CD4-positive, alpha-beta T cell treated with Interferon alpha-2 for 1 hour (primary cell): ENCODE data around the gene NECTIN2.
"Not testable (repeated sequence)": the region's sequence is repeated elsewhere in the genome, so short reads cannot be mapped to it uniquely, and the experiment has no call there.

Experiments
- DNase-seq, 2 donors: peaks; one replicate each; pipeline ENCODE4 v3.0.0-alpha.2; 2020 to 2022

Gene NECTIN2

GRCh38 chr19:44817725-44818465 lies 28.2 kb upstream of the NECTIN2 start:
- DNase-seq: no peak

DNA sequence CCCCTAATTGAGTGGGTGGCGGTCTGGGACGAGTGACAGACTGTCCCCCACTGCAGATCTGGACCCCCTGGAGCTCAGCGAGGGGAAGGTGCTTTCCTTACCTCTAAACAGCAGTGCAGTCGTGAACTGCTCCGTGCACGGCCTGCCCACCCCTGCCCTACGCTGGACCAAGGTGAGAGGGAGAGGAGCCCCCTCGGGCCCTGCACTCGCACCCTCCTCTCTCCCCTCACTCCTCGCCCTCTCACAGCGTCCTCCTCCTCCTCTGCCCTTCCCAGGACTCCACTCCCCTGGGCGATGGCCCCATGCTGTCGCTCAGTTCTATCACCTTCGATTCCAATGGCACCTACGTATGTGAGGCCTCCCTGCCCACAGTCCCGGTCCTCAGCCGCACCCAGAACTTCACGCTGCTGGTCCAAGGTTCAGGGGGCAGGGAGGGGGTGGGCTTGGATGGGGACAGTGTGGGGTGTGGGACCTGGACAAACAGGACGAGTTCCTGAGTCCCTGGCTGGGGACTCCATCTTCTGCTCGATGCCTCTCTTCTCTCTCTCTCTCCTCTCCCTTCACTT lies 27.5 kb upstream of the NECTIN2 start:
- DNase-seq: no peak

DNA sequence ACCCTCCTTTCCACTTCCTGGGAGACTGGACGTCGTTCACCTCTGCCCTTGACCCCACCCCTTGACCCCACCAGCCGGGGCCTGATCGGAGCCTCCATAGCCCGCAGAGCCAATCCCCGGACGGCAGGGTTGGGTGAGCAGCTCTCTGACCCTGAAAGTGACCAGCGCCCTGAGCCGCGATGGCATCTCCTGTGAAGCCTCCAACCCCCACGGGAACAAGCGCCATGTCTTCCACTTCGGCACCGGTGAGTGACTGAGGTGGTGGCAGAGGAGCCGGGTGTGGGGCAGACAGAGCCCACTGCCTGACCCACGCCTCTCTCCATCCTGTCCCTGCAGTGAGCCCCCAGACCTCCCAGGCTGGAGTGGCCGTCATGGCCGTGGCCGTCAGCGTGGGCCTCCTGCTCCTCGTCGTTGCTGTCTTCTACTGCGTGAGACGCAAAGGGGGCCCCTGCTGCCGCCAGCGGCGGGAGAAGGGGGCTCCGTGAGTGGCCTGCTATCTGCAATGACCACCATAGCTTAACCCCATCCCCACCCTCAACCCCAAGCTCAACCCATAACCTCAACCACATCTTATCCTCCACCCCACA lies 26.8 kb upstream of the NECTIN2 start:
- no peak for DNase-seq

DNA sequence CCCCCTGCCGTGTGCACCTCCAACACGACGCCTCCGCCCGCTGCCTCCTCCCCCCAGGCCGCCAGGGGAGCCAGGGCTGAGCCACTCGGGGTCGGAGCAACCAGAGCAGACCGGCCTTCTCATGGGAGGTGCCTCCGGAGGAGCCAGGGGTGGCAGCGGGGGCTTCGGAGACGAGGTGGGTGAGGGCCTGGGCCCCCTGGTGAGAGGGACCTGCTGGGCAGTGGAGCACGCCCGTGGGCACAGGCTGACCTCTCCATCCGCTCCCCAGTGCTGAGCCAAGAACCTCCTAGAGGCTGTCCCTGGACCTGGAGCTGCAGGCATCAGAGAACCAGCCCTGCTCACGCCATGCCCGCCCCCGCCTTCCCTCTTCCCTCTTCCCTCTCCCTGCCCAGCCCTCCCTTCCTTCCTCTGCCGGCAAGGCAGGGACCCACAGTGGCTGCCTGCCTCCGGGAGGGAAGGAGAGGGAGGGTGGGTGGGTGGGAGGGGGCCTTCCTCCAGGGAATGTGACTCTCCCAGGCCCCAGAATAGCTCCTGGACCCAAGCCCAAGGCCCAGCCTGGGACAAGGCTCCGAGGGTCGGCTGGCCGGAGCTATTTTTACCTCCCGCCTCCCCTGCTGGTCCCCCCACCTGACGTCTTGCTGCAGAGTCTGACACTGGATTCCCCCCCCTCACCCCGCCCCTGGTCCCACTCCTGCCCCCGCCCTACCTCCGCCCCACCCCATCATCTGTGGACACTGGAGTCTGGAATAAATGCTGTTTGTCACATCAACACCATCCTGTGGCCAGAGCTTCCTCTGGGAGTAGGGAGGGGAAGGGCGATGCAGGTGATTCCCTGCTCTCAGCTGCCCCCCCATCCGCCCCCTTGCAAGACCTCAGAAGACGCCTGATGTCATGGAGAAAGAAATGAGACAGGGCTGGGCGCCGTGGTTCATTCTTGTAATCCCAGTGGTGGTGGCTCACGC lies 25.2 kb upstream of the NECTIN2 start:
- DNase-seq: no peak

DNA sequence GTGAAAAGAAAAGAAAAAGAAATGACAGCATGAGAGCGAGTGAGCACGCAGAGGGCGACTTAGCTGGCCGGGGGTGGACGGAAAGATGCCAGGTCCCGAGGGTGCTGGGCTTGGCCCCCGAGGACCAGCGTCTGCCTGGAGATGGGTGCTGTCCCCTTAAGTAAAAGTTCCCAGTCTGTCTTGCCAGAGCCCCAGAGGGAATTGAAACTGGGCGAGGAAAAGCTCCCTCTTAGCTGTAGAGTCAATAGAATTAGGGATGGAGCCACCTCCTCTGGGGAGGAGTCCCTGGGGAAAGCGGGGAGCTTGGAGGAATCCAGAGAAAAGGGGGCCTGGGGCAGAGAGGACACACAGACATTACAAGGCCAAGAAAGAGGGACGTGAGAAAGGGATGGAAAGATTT lies 23.9 kb upstream of the NECTIN2 start:
- no peak for DNase-seq

DNA sequence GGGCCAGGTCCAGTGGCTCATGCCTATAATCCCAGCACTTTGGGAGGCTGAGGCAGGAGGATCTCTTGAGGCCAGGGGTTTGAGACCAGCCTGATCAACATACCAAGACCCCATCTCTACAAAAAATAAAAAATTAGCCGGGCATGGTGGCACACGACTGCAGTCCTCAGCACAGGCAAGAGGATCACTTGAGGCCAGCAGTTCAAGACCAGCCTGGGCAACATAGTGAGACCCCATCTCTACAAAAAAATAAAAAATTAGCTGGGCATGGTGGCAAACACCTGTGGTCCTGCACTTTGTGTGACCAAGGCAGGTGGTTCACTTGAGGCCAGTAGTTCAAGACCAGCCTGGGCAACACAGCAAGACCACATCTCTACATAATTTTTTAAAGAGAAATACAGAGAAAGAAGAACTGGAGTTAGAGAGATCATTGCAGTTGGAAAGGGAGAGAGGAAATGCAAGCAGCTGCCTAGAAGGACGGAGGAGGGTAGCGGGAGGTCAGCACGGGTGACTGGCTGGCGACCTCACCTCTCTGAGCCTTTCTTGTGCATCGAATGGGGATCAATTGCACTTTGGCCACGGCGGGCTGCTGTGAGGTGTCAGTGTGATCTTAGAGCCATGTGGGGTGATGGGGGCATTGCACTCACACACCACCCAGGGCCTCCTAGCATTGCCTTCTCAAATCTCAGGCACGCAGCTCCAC lies 23.3 kb upstream of the NECTIN2 start:
- no peak for DNase-seq

DNA sequence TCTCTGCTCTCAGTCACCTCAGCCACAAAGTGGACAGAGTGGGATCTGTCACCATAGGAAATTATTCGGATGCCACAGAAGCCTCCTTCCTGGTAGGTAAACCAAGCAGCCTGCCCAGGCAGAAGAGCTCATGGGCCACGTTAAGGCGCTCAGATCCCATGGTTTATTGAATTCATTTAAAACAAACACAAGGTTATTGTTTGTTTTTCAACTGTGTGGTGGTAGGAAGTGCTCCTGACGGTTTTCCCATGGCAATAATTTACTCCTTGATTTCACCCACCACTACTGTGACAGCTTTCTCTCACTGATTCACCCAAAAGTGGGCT lies 22.8 kb upstream of the NECTIN2 start:
- no peak for DNase-seq

DNA sequence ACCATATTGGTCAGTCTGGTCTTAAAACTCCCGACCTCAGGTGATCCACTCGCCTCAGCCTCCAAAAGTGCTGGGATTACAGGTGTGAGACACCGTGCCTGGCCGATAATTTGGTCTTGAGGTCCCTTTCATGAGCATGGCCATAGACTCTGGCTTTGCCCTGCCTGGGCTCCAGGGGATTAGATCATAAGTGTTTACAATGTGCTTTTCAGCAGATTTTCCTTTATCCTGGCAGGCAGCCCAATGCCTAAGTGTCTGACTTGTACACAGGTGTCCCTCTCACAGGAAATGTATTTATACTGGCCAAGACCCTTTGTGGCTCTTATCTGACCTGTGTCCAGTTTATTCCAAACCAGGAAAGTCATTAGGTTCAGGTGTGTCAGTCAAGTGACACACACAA lies 21.3 kb upstream of the NECTIN2 start:
- no peak for DNase-seq

DNA sequence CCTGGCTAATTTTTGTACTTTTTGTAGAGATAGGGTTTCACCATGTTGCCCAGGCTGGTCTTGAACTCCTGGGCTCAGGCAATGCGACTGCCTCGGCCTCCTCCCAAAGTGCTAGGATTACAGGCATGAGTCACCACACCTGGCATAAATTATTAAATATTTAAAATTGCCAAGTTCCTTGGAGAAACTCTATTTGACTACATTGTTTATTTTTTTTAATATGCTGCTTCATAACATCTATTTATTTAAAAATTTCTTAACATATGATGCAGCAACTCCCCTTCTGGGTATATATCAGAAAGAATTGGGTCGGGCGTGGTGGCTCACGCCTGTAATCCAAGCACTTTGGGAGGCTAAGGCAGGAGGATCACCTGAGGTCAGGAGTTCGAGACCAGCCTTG lies 13.2 kb upstream of the NECTIN2 start:
- not testable (repeated sequence) for DNase-seq

GRCh38 chr19:44834399-44834798 lies 11.7 kb upstream of the NECTIN2 start:
- not testable (repeated sequence) for DNase-seq

- no peak for DNase-seq
These were observed 6.8 kb upstream of the NECTIN2 start for GRCh38 chr19:44839276-44839675.

DNA sequence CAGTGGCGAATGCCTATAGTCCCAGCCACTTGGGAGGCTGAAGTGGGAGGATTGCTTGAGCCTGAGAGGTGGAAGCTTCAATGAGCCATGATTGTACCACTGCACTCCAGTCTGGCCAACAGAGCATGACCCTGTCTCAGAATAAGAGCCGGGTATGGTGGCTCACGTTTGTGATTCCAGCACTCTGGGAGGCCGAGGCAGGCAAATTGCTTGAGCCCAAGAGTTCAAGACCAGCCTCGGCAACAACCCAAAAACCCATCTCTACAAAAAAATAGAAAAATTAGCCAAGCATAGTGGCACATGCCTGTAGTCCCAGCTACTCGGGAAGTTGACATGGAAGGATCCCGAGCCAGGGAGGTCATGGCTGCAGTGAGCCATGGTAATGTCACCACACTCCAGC lies 5.3 kb upstream of the NECTIN2 start:
- DNase-seq: no peak

GRCh38 chr19:44841231-44841630 lies 4.9 kb upstream of the NECTIN2 start:
- DNase-seq: no peak

DNA sequence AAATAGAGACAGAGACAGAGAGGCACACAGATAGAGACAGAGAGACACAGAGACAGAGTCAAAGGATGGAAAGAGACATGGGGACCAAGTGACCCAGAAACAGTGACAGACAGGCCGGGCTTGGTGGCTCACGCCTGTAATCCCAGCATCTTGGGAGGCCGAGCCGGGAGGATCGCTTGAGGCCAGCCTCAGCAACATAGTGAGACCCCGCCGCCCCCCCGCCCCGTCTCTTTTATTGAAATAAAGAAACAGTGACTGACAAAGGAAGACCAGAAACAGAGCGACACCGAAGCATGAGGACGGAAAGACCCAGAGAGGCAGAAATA lies 848 bp upstream of the NECTIN2 start:
- no peak for DNase-seq

DNA sequence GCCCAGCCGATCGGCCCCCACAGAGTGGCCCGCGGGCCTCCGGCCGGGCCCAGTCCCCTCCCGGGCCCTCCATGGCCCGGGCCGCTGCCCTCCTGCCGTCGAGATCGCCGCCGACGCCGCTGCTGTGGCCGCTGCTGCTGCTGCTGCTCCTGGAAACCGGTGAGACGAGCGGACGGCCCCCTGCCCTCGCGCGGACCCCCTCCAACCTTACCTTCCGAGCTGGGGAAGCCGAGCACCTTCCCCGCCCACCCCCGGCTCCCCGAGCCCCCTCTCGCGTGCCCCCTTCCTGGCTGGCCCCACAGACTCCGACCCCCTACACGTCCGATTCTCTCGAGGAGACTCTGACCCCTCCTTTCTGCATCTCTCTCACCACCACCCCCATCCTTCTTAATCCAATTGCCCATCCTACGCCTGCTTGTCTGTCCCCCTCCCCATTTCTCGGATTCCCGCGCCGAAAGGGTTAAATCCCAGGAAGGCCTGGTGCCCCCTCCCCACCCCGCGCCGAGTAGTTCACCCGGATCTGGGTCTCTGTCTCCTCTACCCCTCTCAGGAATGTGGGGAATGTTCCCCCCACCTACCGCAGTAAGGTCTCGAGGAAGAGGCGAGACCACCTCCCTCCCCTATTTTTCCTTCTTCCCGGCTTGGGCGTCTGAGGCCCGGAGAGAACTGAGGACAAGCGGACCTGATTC lies 502 bp downstream of the NECTIN2 start:
- no peak for DNase-seq

DNA sequence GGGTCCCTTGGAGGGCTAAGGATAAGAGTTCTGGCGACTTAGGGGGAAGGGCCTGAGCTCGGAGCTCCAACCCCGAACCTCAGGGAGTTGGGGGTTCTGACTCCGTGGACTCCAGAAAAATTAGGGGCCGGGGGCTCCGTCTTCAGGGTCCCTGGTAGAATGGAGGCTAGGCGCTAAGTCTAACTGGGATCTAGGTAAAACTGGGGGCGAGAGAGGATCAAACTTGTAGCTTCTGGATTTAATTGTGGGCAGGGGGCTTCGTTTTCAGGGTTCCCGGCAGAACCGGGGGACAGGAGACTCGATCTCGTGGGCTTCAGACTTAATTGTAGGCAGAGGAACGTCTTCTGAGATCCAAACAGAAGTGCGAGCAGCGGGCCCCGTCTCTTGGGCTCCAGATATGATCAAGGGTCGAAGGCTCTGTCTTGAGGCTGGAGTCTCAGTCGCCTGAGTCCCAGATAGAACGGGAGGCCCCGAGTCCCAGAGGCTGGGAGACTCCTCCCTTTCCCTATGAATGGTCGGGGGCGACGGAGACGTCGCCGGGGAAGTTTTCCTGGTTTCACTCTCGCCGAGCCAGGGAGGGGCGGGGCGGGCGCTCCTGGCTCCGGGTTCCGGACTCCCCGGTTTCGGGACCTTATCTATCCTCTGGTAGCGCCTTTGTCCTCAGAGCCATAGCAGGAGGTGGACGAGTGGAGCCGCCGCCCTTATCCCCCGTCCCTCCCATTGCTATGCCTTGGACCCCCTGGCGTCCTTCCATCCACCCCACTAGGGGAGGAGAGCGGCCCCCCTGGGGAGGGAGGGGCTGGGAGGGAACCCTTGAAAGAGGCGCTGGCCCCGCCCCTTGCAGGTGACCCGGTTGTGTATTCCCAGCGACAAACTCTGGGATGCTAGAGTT lies 1.3 kb downstream of the NECTIN2 start:
- DNase-seq: peak in 1 of 2 donors; percentile 5

GRCh38 chr19:44848036-44848811 lies 2.1 kb downstream of the NECTIN2 start:
- DNase-seq: peak in 1 of 2 donors; percentile 12

DNA sequence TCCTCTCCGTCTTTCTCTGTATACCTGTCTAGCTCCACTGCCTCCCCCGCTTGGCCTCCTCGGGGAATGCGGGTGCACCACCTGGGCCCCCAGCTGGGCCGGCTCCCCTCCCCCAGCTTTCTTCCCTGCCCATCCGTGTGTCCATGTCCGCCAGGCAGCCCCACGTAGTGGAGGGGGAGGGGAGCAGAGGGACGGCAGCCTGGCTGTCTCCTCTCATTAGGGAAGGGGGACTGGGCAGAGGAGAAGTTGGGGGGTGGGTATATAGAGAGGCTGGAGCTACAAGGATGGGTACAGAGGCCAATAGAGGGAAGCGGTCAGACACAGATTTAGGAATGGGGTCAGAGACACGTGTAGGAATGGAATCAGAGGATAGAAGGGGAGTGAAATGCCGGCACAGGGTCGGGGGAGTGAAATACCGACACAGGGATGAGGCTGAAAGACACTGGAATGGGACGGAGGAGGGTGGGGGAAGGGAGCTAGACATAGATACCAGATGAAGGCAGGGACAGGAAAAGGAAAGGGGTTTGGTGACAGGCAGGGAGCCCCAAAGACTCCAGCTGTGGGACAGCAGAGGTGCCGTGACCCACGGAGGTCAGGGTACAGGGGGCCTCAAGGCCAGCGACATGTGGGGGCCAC lies 2.8 kb downstream of the NECTIN2 start:
- DNase-seq: no peak

DNA sequence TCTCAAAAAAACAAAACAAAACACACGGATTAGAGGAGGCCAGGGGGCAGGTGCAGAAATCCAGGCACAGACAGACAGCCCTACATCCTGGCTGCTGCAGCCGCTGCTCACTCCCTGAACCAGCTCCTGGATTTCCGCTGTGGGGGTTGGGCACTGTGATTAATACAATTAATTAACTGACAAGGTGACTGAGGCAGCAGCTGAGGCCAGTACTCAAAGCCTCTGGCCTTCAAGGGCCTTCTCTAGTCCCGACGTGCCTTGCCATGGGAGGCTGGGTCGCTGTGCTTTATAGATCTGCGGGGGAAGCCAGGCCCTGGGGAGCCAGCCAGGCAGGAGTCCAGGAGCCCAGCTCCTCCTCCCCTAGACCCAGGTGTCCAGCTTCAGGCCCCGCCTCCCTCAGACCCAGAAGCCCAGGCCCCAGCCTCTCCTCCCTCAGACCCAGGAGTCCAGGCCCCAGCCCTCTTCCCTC lies 4.6 kb downstream of the NECTIN2 start:
- no peak for DNase-seq

GRCh38 chr19:44851427-44851826 lies 5.3 kb downstream of the NECTIN2 start:
- no peak for DNase-seq
